Effector memory CD8-positive, alpha-beta T cell (primary cell): ENCODE measurements around the gene GRIA4.

Source experiments
- ATAC-seq: fragments of 150-1000 bp; cut with Tn5 transposase; replicated peaks from 2 replicates; pipeline ENCODE4 v1.10.0; 2021; ENCODE audit warnings: mild to moderate bottlenecking, moderate library complexity
- DNase-seq, 3 experiments: peaks; one replicate each; pipeline ENCODE4 v3.0.0; 2021
- H3K27ac Mint-ChIP-seq, 2 donors: one replicate each; pipeline ENCODE4 v1.8.0; 2022; ENCODE audit warnings: mild to moderate bottlenecking in 2 of 2, mixed read lengths in 2 of 2, moderate library complexity in 2 of 2
- H3K27me3 Mint-ChIP-seq, 2 donors: one replicate each; pipeline ENCODE4 v1.8.0; 2022; ENCODE audit warnings: mixed read lengths in 2 of 2
- H3K36me3 Mint-ChIP-seq: one replicate; pipeline ENCODE4 v1.8.0; 2022; ENCODE audit warnings: mild to moderate bottlenecking, moderate library complexity, mixed read lengths; ENCODE audit not compliant: insufficient read depth
- H3K4me1 Mint-ChIP-seq, 2 donors: one replicate each; pipeline ENCODE4 v1.8.0; 2022; ENCODE audit warnings: low read depth in 2 of 2, mixed read lengths in 2 of 2
- H3K4me3 Mint-ChIP-seq, 2 donors: one replicate each; pipeline ENCODE4 v1.8.0; 2022; ENCODE audit warnings: mild to moderate bottlenecking in 2 of 2, mixed read lengths in 2 of 2, moderate library complexity in 2 of 2
- H3K9me3 Mint-ChIP-seq, 2 donors: one replicate each; pipeline ENCODE4 v1.8.0; 2022; ENCODE audit warnings: mixed read lengths in 2 of 2

Gene GRIA4

DNA sequence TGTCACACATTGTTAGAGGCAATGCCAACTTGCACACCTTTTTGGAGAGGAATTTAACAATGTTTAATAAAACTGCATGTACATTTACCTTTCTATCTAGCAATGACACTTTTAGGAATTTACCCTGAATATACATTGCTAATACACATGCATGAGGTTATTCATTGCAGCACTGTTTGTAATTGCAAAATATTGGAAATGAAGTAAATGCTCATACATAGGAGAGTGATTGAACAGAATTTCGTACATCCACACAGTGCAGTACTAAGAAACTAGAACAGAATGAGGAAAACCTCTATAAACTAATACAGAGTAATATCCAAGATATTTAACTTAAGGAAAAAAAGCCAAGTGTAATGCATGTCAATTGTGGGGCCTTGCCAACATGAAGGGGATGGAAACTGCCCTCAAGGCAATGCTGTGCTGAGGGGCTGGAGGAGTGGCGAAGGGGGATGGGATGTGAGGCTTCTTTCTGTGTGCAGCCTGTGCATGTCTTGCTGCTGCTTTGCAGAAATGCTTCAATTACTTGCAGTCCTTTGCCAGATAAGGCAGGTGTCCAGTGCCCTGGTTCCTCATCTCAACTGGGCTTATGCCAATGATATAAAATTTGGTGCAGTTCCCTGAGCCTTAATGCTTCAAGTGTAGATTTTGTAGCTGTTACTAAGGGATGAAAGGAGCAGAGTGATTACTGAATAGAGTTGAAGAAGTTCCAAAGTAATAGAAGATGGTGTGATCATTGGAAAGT, 96.1 kb downstream of the GRIA4 start:
- Mint-ChIP-seq H3K4me1 (no peaks in the 10 kb centered on the region), H3K9me3 (peaks cover 2 to 3% of the 10 kb centered on the region in 2 donors), H3K36me3 (no peaks in the 10 kb centered on the region), H3K27ac (no peak overlapping the region), H3K27me3 (peaks cover 0 to 4% of the 10 kb centered on the region in 2 donors), H3K4me3 (no peak overlapping the region)
- ATAC-seq (no peak), DNase-seq (no peak)

DNA sequence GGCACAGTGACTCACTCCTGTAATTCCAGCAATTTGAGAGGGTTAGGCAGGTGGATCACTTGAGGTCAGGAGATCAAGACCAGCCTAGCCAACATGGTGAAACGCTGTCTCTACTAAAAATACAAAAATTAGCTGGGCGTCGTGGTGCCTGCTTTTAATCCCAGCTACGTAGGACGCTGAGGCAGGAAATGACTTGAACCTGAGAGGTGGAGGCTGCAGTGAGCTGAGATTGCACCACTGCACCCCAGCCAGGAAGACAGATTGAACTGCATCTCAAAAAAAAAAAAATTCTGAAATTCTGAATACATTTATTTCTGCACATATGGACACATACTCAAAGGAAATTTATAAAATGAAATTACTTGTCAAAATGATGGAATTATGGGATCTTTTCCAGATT, 103.2 kb downstream of the GRIA4 start:
- Mint-ChIP-seq H3K27ac (no peak overlapping the region), H3K4me3 (no peak overlapping the region), H3K4me1 (no peaks in the 10 kb centered on the region), H3K9me3 (no peaks in the 10 kb centered on the region), H3K27me3 (no peaks in the 10 kb centered on the region), H3K36me3 (no peaks in the 10 kb centered on the region)
- DNase-seq (no peak), ATAC-seq (no peak)

GRCh38 chr11:105713696-105714095, 103.8 kb downstream of the GRIA4 start:
- no peak overlapping the region for H3K27ac Mint-ChIP-seq
- H3K36me3 Mint-ChIP-seq = no peaks in the 10 kb centered on the region
- ATAC-seq (no peak), DNase-seq (no peak)
- no peaks in the 10 kb centered on the region for H3K9me3 Mint-ChIP-seq
- H3K4me1 Mint-ChIP-seq = no peaks in the 10 kb centered on the region
- no peaks in the 10 kb centered on the region for H3K27me3 Mint-ChIP-seq
- H3K4me3 Mint-ChIP-seq = no peak overlapping the region

- H3K9me3 Mint-ChIP-seq = no peaks in the 10 kb centered on the region
- no peaks in the 10 kb centered on the region for H3K4me1 Mint-ChIP-seq
- H3K4me3 Mint-ChIP-seq = no peak overlapping the region
- no peak overlapping the region for H3K27ac Mint-ChIP-seq
- no peaks in the 10 kb centered on the region for H3K27me3 Mint-ChIP-seq
- ATAC-seq (no peak), DNase-seq (no peak)
- H3K36me3 Mint-ChIP-seq = no peaks in the 10 kb centered on the region
Measured at GRCh38 chr11:105718641-105719040, 108.8 kb downstream of the GRIA4 start.

DNA sequence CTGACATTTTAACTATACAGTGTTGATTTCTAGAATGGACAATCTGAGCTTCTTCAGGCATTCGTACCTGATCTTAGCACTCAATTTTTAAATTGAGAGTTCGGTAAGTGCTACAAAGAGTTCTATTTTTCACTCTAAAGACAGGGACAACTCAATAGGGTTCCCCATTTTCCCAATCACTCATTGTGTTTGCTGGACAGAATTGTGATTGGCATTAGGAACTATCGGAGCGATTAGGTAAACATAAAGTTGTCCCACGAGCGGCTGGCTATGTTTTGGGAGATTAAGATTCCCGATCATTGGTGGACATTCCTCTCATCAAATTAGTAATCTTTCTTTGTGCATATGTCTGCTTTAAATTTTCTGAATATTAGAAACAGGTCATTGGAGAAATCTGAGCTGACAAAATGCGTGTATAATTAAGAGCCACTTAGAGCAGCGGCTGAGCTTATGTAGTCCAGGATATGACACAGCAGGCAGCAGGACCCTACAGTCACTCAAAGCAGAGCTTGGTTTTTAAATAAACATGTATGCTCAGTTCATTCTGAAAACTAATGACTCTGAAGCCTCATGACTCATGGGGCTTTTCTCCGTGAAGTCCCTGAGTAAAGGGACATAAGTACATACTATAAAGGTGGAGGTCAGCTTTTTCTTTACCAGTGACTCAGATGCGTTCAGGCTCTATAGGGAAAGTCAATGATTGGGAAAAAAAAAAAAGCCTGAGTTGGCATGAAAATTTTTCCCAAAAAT, 109.4 kb downstream of the GRIA4 start:
- Mint-ChIP-seq H3K36me3 (no peaks in the 10 kb centered on the region), H3K27me3 (no peaks in the 10 kb centered on the region), H3K4me3 (no peak overlapping the region), H3K27ac (no peak overlapping the region), H3K9me3 (no peaks in the 10 kb centered on the region), H3K4me1 (no peaks in the 10 kb centered on the region)
- DNase-seq (no peak), ATAC-seq (no peak)

DNA sequence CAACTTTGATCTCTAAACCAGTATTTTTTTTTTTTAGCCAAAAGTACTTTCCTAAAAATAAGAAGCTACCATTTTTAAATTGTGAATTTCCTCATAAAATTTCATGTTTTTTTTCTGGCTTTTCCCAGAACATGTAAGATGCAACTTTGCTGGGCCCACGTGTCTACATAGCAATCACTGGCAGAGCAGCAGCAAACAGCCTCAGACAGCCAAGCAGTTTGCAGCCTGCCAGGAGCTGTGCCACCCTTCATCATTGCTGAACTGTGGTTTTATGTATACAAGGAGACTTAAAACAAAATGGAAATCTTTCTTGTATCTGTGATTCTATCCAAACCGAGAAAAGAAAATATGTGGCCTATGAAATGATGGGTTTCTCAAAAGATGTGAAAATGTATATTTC, 110.2 kb downstream of the GRIA4 start:
- Mint-ChIP-seq H3K27me3 (no peaks in the 10 kb centered on the region), H3K36me3 (no peaks in the 10 kb centered on the region), H3K27ac (no peak overlapping the region), H3K9me3 (no peaks in the 10 kb centered on the region), H3K4me3 (no peak overlapping the region), H3K4me1 (no peaks in the 10 kb centered on the region)
- DNase-seq (no peak), ATAC-seq (no peak)

- Mint-ChIP-seq H3K36me3 (no peaks in the 10 kb centered on the region), H3K27me3 (no peaks in the 10 kb centered on the region), H3K4me1 (no peaks in the 10 kb centered on the region), H3K27ac (no peak overlapping the region), H3K4me3 (no peak overlapping the region), H3K9me3 (peaks cover 4 to 7% of the 10 kb centered on the region in 2 donors)
- ATAC-seq (no peak), DNase-seq (no peak)
Measured at GRCh38 chr11:105723269-105723668, 113.4 kb downstream of the GRIA4 start.

DNA sequence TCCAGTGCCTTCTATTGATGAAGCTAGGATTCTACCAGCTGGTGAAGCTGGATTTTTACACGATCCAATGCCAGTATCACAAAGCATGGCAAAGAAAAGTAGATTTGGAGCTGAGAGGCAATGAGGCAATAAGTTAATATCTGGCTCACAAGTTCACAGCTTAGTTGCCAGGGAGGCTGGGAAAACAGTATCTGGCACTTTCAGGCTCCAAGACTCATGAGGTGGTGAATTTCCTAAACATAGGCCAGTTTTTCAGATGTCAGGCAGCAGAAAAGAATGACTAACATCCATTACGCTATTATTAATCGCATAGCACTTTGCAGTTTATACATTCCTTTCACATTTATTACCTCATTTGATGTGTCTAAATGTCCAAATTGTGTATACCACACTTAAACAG, 122.7 kb downstream of the GRIA4 start:
- DNase-seq (no peak), ATAC-seq (no peak)
- Mint-ChIP-seq H3K4me1 (no peaks in the 10 kb centered on the region), H3K9me3 (peaks cover 0 to 10% of the 10 kb centered on the region in 2 donors), H3K27ac (no peak overlapping the region), H3K36me3 (no peaks in the 10 kb centered on the region), H3K4me3 (no peak overlapping the region), H3K27me3 (no peaks in the 10 kb centered on the region)

- DNase-seq (no peak), ATAC-seq (no peak)
- no peaks in the 10 kb centered on the region for H3K36me3 Mint-ChIP-seq
- H3K9me3 Mint-ChIP-seq = peaks cover 0 to 2% of the 10 kb centered on the region in 2 donors
- no peaks in the 10 kb centered on the region for H3K4me1 Mint-ChIP-seq
- H3K27ac Mint-ChIP-seq = no peak overlapping the region
- H3K27me3 Mint-ChIP-seq = no peaks in the 10 kb centered on the region
- no peak overlapping the region for H3K4me3 Mint-ChIP-seq
Measured at GRCh38 chr11:105734426-105734825, 124.6 kb downstream of the GRIA4 start.

- H3K9me3 Mint-ChIP-seq = peaks cover 0 to 2% of the 10 kb centered on the region in 2 donors
- H3K4me1 Mint-ChIP-seq = no peaks in the 10 kb centered on the region
Measured at GRCh38 chr11:105738251-105738650, 128.4 kb downstream of the GRIA4 start.

GRCh38 chr11:105738986-105739795, 129.3 kb downstream of the GRIA4 start:
- Mint-ChIP-seq H3K36me3 (no peaks in the 10 kb centered on the region), H3K4me3 (no peak overlapping the region), H3K9me3 (peaks cover 0 to 2% of the 10 kb centered on the region in 2 donors), H3K4me1 (no peaks in the 10 kb centered on the region), H3K27ac (no peak overlapping the region), H3K27me3 (no peaks in the 10 kb centered on the region)
- DNase-seq (no peak), ATAC-seq (no peak)

More at GRCh38 chr11:105738251-105738650, 128.4 kb downstream of the GRIA4 start:
- no peak for ATAC-seq
- Mint-ChIP-seq H3K36me3 (no peaks in the 10 kb centered on the region), H3K4me3 (no peak overlapping the region), H3K27ac (no peak overlapping the region), H3K27me3 (no peaks in the 10 kb centered on the region)
- DNase-seq = no peak

- Mint-ChIP-seq H3K27me3 (no peaks in the 10 kb centered on the region), H3K4me1 (no peaks in the 10 kb centered on the region), H3K27ac (no peak overlapping the region), H3K4me3 (no peak overlapping the region), H3K9me3 (no peaks in the 10 kb centered on the region), H3K36me3 (no peaks in the 10 kb centered on the region)
- DNase-seq (no peak), ATAC-seq (no peak)
Measured at GRCh38 chr11:105740164-105740903, 130.5 kb downstream of the GRIA4 start.

DNA sequence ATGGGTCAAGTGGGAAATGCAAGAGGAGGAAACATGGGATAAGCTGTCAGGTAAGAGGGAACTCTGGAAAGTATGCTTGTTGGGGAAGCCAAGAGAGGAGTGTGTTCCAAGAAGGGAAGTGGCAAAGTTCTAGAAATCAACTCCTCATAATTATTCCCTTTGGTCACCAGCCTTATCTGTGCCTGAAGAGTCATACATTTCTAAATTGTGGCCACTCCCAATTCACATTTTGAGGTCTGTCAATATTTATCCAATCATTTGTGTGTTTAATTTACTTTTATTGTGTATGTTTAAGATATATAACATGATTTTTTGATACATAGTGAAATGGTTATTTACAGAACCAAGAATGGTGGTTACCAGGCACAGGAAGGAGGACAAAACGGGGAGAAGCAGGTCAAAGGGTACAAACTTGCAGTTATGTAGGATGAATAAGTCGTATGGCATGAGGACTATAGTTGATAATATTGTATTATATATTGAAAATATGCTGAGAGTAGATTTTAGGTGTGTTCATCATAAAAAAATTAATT, 131.7 kb downstream of the GRIA4 start:
- no peak overlapping the region for H3K4me3 Mint-ChIP-seq
- no peak overlapping the region for H3K27ac Mint-ChIP-seq
- no peaks in the 10 kb centered on the region for H3K36me3 Mint-ChIP-seq
- ATAC-seq (no peak), DNase-seq (no peak)
- H3K4me1 Mint-ChIP-seq = no peaks in the 10 kb centered on the region
- H3K27me3 Mint-ChIP-seq = no peaks in the 10 kb centered on the region
- no peaks in the 10 kb centered on the region for H3K9me3 Mint-ChIP-seq
